Uterus (tissue), 4 donors: ENCODE results near the gene TGFBR3L. TPM values are rescaled to one million over a fixed set of nuclear protein-coding genes. Genes with fewer than 3 reads are reported as not detected.

Experiments
- DNase-seq, 2 donors: peaks; one replicate each; pipeline ENCODE4 v3.0.0-alpha.2; 2019 to 2020
- H3K27ac ChIP-seq, 2 donors: fragments of 200-600 bp; sonication (generic); 1 replicate in 1 of 2; 2 replicates in 1 of 2; pipeline ENCODE4 v1.5.1; 2016 to 2018
- H3K27me3 ChIP-seq, 2 donors: fragments of 200-600 bp; sonication (generic); one replicate each; pipeline ENCODE4 v1.5.1; 2018 to 2019; ENCODE audit warnings: control low read depth in 1 of 2
- H3K36me3 ChIP-seq, 2 donors: fragments of 200-600 bp; sonication (generic); one replicate each; pipeline ENCODE4 v1.5.1; 2019; ENCODE audit warnings: control low read depth in 1 of 2
- H3K4me1 ChIP-seq, 2 donors: fragments of 200-600 bp; sonication (generic); one replicate each; pipeline ENCODE4 v1.5.1; 2018 to 2019; ENCODE audit warnings: control low read depth in 1 of 2
- H3K4me3 ChIP-seq, 2 donors: fragments of 200-600 bp; sonication (generic); 1 replicate in 1 of 2; 2 replicates in 1 of 2; pipeline ENCODE4 v1.5.1; 2018 to 2019; ENCODE audit warnings: mild to moderate bottlenecking in 1 of 2
- H3K9me3 ChIP-seq, 2 donors: fragments of 200-600 bp; sonication (generic); one replicate each; pipeline ENCODE4 v1.5.1; 2019; ENCODE audit warnings: control low read depth in 1 of 2
- CTCF ChIP-seq, 4 experiments: fragments of 200-600 bp in 2 of 4; fragments of 450-650 bp in 2 of 4; sonication (generic) in 2 of 4; IDR thresholded peaks; one replicate each; pipeline ENCODE4 v1.5.1; 2016 to 2019; ENCODE audit warnings: antibody characterized with exemption in 4 of 4, mild to moderate bottlenecking in 2 of 4, moderate library complexity in 1 of 4
- POLR2A ChIP-seq, 2 donors: fragments of 450-650 bp; IDR thresholded peaks; one replicate each; pipeline ENCODE4 v1.6.1; 2016; ENCODE audit warnings: antibody characterized with exemption in 2 of 2, mild to moderate bottlenecking in 1 of 2, moderate library complexity in 1 of 2
- intact Hi-C: fragments of 100-400 bp; cut with DNase I; formaldehyde crosslinking; loops from one replicate; pipeline ENCODE4 v1.15.1; 2023; ENCODE audit warnings: low total_unique reads
- total RNA-seq, 4 donors: library from RNA; depleted of rRNA in 3 of 4; stranded (reverse); fragments of >200 nt in 3 of 4; gene quantifications; one replicate each; pipeline versions ENCODE4 v1.1.0 to v1.2.4, GENCODE V29; 2014 to 2023
- donor health status: DM: yes; HTN: yes; CAD: no.

TGFBR3L gene
- total RNA-seq, 4 donors from 2014 or later, result 5.2 TPM; not detected in 3

- Histone ChIP-seq H3K9me3 (no peaks in the 10 kb centered on the region), H3K27me3 (no peaks in the 10 kb centered on the region), H3K36me3 (no peaks in the 10 kb centered on the region), H3K4me1 (peaks cover 27 to 50% of the 10 kb centered on the region in 2 donors), H3K27ac (peak overlapping the region; percentile 88 to 99), H3K4me3 (peak overlapping the region; percentile 32 to 53)
- peak in 1 of 2 donors; percentile 48 for DNase-seq
- TF ChIP-seq POLR2A (IDR thresholded peaks at IDR 0.05) (no peak), CTCF (IDR thresholded peaks at IDR 0.05) (no peak)
- intact Hi-C loops, result no loop called here
These were observed 10.1 kb downstream of the TGFBR3L start for GRCh38 chr19:7924651-7925170.

GRCh38 chr19:7925171-7925851 lies 10.7 kb downstream of the TGFBR3L start:
- Histone ChIP-seq H3K9me3 (no peaks in the 10 kb centered on the region), H3K36me3 (no peaks in the 10 kb centered on the region), H3K27me3 (no peaks in the 10 kb centered on the region), H3K4me3 (peak overlapping the region; percentile 32 to 53), H3K4me1 (peaks cover 27 to 56% of the 10 kb centered on the region in 2 donors), H3K27ac (peak overlapping the region; percentile 88 to 99)
- DNase-seq, result peak; percentile 81 to 82
- TF ChIP-seq CTCF (IDR thresholded peaks at IDR 0.05) (peak; percentile 59 to 94 (median 84)), POLR2A (IDR thresholded peaks at IDR 0.05) (peak in 1 of 2 donors; percentile 42)
- intact Hi-C loops, result no loop called here

DNA sequence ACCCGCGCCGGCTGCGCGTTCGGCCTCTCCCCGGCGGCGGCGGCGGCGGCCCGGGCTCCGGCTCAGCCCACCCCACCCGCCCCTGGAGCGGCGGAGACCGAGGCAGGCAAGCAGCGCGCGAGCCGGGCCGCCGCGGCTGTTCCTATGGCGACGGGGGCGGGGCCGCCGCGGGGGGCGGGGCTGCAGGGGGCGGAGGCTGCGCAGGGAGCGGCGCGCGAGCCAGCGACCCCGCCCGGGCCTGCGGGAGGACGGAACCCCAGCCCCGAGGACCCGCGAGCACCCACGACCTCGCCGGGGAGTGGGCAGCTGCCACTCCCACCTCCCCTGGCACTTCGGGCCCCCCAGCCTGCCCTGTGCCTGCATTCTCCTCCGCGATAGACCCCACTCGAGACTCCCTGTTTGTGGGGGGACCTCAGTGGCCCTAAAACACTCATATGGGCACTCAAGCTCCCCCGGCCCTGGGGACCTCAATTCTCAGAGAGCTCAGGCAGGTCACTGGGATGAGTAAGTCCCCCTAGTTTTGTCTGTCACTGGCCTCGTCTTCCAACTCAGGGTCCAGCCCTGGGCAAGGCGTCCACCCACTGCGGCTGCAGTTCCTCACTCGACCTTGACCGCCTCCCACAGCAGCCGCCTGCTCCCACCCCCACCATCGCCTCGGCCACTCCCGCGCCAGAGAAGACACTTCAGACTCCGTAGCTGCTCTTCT lies 11.5 kb downstream of the TGFBR3L start, which contains the start of gene CTXN1:
Gene CTXN1 (minus strand): TSS at position 115 of the 706 bp plus-strand sequence. CDS start 597 bp downstream, outside the sequence.
- DNase-seq, result peak; percentile 75 to 87
- peak within 1 kb of the TSS; percentile 97 to 99 for H3K27ac ChIP-seq

DNA sequence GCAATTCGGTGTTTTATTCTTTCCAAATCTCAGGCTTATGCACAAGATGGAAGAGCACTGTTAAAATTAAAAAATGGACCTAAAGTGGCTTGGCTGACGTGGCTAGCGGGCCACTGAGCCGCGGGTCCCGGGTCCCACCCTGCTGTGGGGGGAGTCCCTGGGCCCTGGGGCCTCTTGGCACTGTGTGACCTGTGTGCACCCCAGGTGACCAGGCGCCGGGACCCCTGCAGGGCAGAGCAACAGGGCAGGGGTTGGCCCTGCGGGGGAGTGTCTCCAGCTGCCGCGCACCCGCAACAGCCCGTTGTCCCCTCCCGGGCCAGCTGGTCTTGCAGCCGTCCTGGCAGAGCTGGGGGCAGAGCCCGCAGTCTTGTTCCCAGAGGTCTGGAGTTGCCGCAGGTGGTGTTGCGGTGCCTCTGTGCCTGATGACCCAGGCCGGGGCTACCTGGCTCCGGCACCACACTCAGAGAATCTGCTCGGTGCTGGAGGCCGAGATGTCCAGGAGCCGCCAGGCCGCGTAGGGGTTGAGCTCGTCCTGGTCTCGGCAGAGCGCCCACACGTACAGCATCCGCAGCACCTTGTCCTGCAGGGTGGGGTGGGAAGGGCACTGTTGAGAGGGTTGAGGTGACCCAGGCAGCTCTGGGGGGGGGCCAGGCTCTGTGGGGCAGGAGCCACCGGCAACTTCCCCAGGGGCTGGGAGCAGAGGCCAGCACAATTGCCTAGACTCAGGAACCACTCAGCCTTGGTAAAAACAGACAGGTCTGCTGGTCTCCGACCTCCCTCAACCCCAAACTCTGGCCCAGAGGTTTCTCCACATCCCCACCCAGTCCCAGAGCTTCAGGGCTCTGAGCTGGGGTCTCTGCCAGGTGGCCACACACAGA lies 12.3 kb downstream of the TGFBR3L start:
- intact Hi-C loops, result no loop called here
- Histone ChIP-seq H3K4me1 (peaks cover 18 to 62% of the 10 kb centered on the region in 2 donors), H3K9me3 (no peaks in the 10 kb centered on the region), H3K27me3 (no peaks in the 10 kb centered on the region), H3K36me3 (no peaks in the 10 kb centered on the region), H3K4me3 (peak overlapping the region in 1 of 2 donors; percentile 53), H3K27ac (peak overlapping the region; percentile 97 to 99)
- peak in 1 of 2 donors; percentile 50 for DNase-seq
- TF ChIP-seq CTCF (IDR thresholded peaks at IDR 0.05) (no peak), POLR2A (IDR thresholded peaks at IDR 0.05) (no peak)

More for the DNA sequence above, 11.5 kb downstream of the TGFBR3L start, which contains the start of gene CTXN1:
- Histone ChIP-seq H3K36me3 (no peaks in the 10 kb centered on the region), H3K4me3 (peak within 1 kb of the TSS; percentile 32 to 53), H3K4me1 (peaks cover 26 to 63% of the 10 kb centered on the region in 2 donors), H3K27me3 (no peaks in the 10 kb centered on the region), H3K9me3 (no peaks in the 10 kb centered on the region)
- intact Hi-C loops, result no loop called here
- TF ChIP-seq POLR2A (IDR thresholded peaks at IDR 0.05) (peak in 1 of 2 donors; percentile 48), CTCF (IDR thresholded peaks at IDR 0.05) (peak in 2 of 4 experiments; percentile 32 to 46)
